Endometrial microvascular endothelial cells (primary cell): ENCODE results near the gene SEPTIN11. TPM values are rescaled to one million over a fixed set of nuclear protein-coding genes. Genes with fewer than 3 reads are reported as not detected.

Experiments
- in situ Hi-C: cut with HindIII; loops from 2 replicates; pipeline ENCODE4 v1.10.0; 2017; ENCODE audit warnings: low sequenced_read_pairs, low pct_unique_long_range_greater_than_20kb; ENCODE audit errors: inconsistent ontology term
- total RNA-seq: library from RNA; depleted of rRNA; stranded (reverse); fragments of >200 nt; gene quantifications from one replicate; pipeline ENCODE4 v1.2.3, GENCODE V29; 2015; ENCODE audit errors: inconsistent ontology term

SEPTIN11 gene
- total RNA-seq, result 82.8 TPM

DNA sequence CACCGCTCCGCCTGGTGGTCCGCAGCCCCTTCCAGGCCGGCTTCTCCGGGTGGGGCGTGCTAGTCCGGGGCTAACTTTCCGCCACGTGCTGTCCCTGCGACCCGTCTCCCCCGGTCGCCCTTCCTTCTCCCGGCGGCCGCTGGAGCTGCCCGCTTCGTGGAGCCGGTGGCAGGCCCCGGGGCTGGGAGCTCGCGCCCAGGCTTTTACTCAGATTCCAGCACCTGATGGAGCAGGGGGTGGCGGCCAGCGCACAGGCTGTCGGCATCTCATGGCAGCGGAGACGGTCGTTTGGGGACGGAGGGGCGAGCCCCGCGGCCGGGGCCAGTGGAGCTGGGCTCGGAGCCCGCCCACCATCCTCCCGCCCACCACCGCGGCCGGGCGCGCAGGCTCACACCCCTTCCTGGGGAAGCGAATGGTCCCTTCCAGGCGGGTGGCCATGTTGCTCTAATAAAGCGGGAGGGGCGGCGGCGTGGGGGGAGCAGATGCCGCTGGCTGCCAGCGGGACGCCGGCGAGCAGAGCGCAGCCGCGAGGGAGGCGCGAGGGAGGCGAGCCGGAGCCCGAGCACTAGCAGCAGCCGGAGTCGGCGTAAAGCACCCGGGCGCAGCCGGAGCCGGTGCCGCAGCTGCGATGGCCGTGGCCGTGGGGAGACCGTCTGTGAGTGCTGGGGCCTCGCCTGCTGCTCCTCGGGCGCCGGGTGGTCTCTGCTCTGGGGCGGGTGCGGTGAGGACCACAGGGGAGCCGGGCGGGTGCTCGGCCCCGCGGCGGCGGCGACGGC, at the start of gene SEPTIN11:
Gene SEPTIN11 (plus strand): TSS at position 477 of the 776 bp plus-strand sequence. CDS start 152 bp downstream, at position 629.
- in situ Hi-C loops, result no loop called here

DNA sequence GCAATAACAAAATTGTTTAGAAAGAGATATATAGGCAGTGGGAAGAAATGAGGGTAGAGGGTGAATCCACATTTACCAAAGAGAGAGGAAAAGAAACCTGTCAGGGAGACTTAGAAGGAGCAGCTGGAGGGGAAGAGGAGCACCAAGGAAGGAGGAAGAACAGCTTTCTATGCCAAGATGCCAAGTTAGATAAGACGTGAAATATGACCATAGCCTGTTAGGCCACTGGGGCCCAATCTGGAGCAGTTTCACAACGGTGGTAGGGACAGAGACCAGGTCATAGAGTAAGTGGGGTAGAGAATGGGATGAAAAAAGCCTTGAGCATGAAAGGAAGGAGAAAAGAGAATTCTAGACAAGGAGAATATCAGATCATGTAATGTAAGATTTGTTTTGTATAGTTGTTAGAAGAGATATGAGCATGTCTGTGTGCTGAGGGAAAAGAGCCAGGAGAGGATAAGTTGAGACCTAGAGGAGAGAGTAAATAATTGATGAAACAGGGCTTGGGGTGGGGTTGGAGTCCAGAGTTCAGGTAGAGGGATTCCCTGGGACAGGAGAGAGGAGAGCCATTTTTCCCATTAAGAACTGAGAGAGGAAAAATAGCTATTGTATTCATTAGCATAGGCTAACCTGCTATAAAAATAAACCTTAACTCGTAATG, 47.2 kb upstream of the SEPTIN11 start:
- in situ Hi-C loops, result no loop called here

DNA sequence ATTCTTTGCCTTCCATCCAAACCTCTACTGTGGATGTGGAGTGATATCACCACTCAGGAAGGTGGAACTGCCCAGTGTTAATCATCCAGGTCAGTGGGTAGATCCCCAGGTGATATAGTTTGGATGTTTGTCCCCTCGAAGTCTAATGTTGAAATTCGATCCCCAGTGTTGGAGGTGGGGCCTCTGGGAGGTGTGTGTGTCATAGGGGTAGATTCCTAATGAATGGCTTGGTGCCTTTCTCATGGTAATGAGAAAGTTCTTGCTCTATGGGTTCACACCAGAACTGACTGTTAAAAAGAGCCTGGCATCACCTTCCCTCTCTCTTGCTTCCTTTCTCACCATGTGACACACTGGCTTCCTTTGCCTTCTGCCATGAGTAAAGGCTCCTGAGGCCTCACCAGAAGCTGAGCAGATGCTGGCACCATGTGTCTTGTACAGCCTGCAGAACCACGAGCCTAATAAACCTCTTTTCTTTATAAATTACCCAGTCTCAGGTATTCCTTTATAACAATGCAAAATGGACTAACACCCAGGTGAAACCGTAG, 44.8 kb upstream of the SEPTIN11 start:
- in situ Hi-C loops, result no loop called here

DNA sequence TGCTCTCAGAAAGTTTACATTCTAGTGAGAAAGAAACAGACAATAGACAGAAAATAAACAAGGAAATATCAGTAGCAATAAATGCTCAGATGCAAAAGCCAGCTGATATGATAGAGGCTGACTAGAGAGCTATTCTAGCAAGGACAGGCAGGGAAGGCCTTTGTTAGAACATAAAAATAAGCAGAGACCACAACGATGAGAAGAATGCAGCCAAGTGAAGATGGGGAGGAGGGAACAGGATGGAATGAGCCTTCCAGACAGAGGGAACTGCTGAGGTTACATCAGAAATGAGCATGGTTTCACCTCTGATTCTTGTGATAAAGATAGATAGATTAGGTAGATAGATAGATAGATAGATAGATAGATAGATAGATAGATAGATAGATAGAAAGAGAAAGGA, 44.0 kb upstream of the SEPTIN11 start:
- in situ Hi-C loops, result no loop called here

DNA sequence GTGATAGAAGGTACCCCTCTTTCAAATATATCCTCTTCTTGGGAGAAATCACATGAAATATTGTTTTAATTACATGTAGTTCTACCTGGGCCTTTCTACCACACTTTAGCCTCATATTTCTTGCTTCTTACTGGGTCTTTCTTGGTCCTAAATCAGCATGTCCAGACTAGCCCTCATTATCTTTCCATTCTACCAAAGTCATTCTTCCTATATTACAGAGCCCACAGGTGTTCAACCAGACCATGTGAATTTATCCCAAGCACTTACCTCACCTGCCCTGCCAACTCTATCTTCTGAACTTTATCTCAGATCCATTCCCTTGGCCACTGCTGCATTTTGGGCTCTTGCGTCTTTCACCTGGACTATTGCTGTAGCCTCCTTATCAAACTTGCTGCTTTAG, 39.8 kb upstream of the SEPTIN11 start:
- in situ Hi-C loops, result no loop called here

DNA sequence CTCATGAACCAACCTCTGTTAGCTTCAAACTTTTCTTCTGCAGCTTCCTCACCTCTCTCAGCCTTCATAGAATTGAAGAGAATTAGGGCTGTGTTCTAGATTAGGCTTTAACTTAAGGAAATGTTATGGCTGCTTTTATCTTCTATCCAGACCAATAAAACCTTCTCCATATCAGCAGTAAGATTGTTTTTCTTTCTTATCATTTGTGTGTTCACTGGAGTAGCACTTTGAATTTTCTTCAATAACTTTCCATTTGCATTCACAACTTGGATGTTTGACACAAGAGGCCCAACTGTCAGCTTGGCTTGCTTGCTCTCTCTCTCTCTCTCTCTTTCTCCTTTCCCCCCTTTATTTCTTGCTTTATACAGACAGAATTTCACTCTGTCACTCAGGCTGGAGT, 28.8 kb upstream of the SEPTIN11 start:
- in situ Hi-C loops, result no loop called here

DNA sequence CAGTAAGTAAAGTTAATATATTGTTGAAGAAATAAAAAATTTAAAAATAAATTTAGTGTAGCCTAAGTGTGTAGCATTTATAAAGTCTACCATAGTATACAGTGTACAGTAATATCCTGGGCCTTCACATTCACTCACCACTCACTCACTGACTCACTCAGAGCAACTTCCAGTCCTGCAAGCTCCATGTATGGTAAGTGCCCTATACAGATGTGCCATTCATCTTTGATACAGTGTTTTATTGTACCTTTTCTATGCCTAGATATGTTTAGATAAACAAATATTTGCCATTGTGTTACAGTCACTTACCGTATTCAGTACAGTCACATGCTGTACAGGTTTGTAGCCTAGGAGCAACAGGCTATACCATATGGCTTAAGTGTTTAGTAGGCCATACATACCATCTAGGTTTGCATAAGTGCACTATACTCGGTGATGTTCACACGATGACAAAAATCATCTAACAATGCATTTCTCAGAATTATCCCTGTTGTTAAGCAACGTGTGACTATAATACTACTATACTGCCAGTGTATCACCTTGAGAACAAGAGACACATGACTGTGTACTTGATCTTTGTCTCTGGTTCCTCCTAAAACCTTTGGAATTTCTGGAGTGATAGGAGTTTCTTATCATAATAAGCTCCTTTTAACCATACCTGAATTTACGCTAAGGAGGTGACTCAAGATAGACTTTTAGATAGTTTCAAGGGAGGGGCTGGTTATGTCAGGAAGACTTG, 25.8 kb upstream of the SEPTIN11 start:
- in situ Hi-C loops, result no loop called here

DNA sequence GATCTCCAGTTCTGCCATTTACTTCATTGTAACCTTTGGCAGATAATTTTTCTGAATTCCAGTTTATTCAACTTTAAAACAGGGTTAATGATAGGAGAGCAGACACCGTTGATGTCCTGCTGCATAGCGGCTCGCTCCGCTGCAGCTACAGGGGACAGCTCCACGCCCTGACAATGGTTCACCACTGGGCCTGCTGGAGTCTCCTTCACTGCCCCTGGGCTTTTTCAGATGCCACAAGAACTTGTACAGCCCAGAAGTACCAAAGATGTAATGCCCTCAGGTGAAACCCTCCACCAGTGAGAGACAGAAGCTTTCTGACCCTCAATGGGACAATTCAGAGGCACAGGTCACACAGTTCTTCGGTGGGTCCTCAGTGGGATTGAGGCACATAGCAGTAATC, 22.7 kb upstream of the SEPTIN11 start:
- in situ Hi-C loops, result no loop called here

DNA sequence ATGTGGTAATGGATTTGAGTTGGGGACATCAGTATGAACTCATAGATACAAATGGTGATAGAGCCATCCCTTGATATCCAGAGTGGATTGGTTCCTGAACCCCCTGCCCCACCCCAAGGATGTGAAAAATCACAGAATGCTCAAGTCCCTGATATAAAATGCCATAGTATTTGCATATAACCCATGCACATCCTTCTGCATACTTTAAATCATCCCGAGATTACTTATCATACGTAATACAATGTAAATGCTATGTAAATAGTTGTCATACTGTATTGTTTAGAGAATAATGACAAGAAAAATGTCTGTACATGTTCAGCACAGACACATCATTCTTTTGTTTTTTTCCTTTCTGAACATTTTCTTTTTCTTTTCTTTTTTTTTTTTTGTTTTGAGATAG, 18.9 kb upstream of the SEPTIN11 start:
- in situ Hi-C loops, result no loop called here

DNA sequence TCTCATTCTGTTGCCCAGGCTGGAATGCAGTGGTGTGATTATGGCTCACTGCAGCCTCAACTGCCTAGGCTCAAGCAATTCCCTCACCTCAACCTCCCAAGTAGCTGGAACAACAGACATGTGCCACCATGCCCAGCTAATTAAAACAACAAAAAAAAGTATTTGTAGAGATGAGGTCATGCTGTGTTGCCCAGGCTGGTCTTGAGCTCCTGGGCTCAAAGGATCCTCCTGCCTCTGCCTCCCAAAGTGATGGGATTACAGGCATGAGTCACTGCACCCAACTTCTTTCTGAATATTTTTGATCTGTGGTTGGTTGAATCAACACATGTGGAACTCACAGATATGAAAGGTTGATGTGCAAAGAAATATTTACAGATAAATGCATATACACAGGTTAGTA, 18.5 kb upstream of the SEPTIN11 start:
- in situ Hi-C loops, result no loop called here

DNA sequence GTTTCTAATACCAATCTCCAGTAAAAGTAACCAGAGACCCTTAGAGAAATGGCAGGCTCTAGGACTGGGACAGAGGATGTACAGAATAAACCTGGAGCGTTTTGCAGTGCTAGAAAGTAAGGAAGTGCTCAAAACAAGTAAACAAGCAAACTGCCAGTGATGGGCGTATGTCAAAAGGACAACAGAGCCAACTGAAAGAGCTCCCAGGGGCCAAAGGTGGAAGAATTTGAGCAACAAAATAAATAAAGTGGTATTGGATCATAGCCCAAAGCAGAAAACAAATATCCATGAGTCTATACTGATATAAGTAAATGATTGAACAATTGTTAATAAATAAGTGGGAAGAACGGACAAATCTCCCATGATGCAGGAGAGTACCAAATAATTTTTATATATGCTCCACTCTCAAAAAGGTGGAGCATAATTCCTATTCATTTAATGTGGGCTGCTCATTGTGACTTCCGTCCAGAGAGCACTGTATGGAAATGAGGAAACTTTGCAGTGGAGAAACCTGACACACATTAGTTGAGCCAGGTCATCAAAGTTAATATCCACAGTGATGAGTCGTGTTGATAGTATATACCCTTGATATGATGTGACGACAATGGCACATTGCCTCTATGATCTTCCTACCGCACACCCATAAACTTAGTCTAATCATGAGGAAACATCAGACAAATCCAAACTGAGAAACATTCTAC, 17.8 kb upstream of the SEPTIN11 start:
- in situ Hi-C loops, result no loop called here

DNA sequence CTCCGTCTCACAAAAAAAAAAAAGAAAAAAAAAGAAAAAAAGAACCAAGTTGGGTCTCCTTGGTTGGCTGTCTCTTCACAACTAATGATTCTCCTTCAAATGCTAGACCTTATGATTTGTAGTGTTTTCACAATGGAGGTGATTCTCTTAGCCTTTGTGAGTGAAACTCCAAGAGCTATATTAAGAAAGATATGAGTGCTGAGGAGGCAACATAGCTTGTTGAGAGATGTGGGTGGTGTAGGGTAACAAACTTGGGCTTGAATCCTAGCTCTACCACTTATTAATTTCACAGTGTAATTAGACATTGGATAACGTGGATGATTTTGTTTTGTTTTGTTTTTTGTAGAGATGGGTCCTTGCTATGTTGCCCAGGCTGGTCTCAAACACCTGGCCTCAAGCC, 10.4 kb upstream of the SEPTIN11 start:
- in situ Hi-C loops, result no loop called here

DNA sequence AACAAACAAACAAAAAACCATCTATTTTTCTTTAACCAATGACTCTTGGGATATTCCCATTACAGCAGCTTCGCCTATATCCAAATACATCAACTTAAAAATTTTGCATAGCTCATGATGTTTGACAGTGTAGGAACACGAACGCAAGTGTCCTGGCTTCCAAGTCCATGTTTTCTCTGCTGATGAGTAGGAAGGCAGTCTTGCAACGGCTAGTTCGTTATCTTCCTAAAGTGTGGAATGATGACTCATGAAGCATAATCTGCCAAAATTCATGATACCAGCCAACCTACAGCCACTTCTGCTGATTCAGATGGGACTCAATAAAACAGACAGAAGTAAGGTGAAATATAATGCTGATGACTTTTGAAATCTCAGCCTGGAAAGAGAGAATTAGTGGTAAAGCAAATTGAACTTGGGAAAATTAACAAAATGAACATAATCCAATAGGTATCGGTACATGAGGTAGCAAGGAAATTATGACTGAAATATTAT, 6.4 kb upstream of the SEPTIN11 start:
- in situ Hi-C loops, result no loop called here

DNA sequence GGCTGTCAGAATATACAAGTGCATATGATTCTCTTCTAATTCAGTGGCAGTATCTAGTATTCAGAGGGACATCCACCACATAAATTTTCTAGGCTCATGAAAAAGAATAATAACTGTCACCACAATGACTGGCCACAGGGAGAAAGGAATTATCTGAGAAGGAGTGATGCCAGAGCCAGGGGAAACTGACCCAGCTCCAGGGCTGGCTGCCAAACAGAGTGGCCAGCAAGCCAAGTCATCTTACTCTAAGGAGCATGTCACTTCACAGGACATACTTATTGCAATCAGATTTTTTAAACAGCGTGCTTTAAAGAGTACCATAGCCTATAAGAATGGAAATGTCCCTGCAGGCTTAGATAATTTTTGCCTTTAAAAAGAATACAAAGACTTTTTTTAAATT, 5.8 kb upstream of the SEPTIN11 start:
- in situ Hi-C loops, result no loop called here

DNA sequence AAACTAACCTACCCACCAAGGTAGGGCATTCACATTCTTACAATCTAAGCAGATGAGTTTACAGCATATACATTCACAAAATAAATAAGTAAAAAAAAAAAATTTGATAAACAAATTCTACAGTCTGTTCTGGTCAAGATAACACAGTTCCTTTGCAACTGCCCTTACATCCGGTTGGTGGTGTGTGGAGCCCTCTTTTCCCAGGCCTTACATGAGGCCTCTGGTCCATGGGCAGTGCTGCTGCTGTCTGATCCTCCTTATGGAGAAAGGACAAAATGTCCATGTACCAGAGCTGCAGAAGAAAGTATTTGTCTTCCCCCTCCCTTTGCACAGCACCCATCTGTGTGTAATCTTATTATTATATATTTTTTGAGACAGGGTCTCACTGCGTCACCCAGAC, 2.2 kb upstream of the SEPTIN11 start:
- in situ Hi-C loops, result no loop called here

DNA sequence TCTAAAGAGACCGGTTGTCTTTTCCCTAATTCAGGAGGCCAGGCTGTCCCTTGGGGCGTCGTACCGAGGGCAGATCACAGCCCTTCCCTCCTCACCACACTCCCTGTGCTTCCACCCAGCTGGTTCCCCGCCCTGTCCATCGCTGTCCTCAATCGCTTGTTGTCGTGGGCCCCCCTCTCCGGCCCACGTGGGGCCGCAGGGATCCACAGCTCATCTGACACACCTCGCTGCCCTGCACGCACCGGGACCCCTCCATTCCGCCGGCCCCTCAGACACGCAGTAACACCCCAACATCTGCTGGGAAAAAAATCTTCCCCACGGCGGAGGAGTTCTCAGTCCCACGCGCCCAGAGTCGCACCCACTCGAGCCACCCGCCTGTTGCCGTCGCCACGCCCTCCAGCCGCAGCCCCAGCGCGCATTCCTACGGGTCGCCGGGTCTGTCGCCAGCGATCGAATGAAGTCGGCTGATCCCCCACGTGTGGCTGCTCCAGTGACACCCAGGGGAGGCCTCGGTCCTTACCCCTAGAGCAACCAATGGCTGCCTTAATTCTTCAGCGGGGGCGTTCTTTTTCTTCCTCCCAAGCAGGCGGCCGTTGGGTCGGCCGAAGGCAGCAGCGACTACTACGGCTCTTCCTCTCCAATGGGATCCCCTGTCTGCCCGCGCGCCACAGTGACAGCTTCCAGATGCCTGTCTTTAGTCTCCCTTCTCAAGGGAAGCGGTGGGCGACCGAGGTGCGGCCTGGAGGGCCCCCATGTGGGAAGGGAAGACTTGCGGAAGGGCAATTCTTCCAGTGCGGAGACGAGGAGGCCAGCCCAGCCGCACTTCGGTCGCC, 893 bp upstream of the SEPTIN11 start:
- in situ Hi-C loops, result no loop called here

DNA sequence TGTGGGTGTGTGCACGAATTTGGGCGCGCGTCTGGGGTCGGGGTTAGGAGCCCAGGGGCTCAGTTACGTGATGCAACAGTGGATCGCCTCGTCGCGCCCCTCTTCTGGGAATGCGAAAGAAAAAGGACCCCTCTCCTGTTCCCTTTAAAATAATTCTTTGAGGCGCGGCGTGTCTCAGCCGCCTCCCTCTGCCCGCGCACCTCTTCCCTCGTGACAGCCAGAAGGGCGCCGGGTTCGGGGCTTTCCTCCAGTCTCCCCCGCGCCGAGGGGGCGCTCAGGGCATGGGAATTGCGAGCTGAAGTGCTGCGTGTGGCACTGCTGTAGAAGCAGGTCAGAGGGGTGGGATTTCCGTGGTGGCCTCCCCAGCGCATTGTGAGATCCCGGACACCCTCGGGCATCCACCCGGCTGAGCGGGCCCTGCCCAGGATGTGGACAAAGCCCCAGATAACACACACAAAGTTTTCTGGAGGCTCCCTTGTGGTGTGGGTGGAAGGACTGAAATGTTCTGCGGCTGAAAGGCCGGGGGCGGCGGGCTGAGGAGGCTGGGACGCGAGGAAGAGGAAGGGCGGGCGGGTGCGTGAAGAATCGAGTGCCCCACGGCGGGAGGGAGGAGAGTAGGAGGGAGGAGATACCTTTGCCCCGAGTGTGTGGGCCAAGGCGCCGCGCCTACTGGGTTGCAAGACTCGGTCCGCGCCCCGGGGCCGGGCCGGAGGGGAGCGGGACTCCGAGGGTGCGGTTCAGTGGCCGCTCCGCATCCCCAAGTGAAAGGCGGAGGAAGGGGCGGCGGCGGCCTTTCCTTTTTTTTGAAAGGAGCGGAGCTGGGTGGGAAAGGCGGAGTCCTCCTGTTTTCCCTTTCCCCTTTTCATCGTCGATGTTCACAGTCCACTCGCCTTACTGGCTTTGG, 752 bp downstream of the SEPTIN11 start:
- in situ Hi-C loops, result no loop called here
